Measurements from ENCODE around the gene CELF2. TPM values are rescaled to one million over a fixed set of nuclear protein-coding genes. Genes with fewer than 3 reads are reported as not detected.

Gene CELF2
- total RNA-seq, 1 donor from 2014 or later, result 89.2 TPM

GRCh38 chr10:10977226-10977956 lies 40.3 kb upstream of the CELF2 start:
- TF ChIP-seq, protein P1, sequence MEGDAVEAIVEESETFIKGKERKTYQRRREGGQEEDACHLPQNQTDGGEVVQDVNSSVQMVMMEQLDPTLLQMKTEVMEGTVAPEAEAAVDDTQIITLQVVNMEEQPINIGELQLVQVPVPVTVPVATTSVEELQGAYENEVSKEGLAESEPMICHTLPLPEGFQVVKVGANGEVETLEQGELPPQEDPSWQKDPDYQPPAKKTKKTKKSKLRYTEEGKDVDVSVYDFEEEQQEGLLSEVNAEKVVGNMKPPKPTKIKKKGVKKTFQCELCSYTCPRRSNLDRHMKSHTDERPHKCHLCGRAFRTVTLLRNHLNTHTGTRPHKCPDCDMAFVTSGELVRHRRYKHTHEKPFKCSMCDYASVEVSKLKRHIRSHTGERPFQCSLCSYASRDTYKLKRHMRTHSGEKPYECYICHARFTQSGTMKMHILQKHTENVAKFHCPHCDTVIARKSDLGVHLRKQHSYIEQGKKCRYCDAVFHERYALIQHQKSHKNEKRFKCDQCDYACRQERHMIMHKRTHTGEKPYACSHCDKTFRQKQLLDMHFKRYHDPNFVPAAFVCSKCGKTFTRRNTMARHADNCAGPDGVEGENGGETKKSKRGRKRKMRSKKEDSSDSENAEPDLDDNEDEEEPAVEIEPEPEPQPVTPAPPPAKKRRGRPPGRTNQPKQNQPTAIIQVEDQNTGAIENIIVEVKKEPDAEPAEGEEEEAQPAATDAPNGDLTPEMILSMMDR (IDR thresholded peaks at IDR 0.05), result no peak
- peaks cover 1% of the 10 kb centered on the region for H3K4me1 Mint-ChIP-seq
- H3K36me3 Mint-ChIP-seq (ENCODE audit: low read depth), result no peaks in the 10 kb centered on the region
- ATAC-seq (ENCODE audit: low read depth), result no peak
- H3K27me3 Mint-ChIP-seq, result peaks cover 31% of the 10 kb centered on the region
- DNase-seq, result no peak
- POLR2A ChIA-PET, result no interaction called here
- intact Hi-C loops (cut with micrococcal nuclease), result no loop called here
- no peak overlapping the region for H3K27ac Mint-ChIP-seq
- CTCF ChIA-PET, result no interaction called here
- no peak overlapping the region for H3K4me3 Mint-ChIP-seq
- H3K9me3 Mint-ChIP-seq, result no peaks in the 10 kb centered on the region

DNA sequence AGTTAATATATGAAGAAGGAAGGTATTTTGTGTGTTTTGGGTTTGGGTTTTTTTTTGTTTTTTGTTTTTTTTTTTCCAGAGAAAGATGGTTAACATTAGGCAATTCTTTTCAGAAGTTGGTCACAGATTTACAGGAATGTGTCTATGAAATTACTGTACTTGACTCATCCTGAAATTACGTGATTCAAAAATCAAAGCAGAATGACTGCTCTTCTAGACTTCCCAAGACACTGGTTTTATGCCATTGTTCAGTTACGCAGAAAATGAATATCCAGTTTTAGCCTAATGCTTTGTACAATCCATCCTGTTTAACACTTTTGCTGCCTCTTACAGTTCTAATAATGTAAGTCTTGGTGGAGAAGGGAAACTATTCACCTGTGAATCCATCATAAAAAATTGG lies 39.7 kb upstream of the CELF2 start:
- CTCF ChIA-PET, result no interaction called here
- TF ChIP-seq, protein P1 (IDR thresholded peaks at IDR 0.05), result no peak
- Mint-ChIP-seq H3K36me3 (ENCODE audit: low read depth) (no peaks in the 10 kb centered on the region), H3K9me3 (no peaks in the 10 kb centered on the region), H3K27me3 (peaks cover 27% of the 10 kb centered on the region), H3K27ac (no peak overlapping the region), H3K4me3 (no peak overlapping the region), H3K4me1 (peaks cover 1% of the 10 kb centered on the region)
- DNase-seq (no peak), ATAC-seq (ENCODE audit: low read depth) (no peak)
- intact Hi-C loops (cut with micrococcal nuclease), result no loop called here
- POLR2A ChIA-PET, result no interaction called here

DNA sequence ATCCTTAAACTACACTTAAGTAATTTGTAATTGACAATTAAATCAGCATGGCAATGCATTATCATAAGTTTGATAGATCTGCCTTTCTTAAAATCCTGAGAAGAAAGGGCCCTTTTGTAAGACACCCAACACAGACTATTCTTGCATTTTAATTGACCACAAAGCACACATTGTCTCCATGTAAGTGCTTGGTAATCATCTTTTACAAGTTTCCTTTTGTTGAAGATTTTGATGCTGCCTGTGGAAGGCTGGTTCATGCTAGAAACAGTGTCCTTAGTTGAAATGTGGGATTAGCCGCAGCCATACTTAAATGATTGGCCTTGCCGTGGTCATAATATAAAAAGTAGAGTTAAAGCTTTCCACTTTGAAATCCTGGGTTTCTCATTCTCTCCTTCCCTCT lies 32.3 kb upstream of the CELF2 start:
- DNase-seq (no peak), ATAC-seq (ENCODE audit: low read depth) (no peak)
- CTCF ChIA-PET, result no interaction called here
- peaks cover 25% of the 10 kb centered on the region for H3K27me3 Mint-ChIP-seq
- TF ChIP-seq, protein P1 (IDR thresholded peaks at IDR 0.05), result no peak
- POLR2A ChIA-PET, result no interaction called here
- no peak overlapping the region for H3K27ac Mint-ChIP-seq
- no peaks in the 10 kb centered on the region for H3K9me3 Mint-ChIP-seq
- no peaks in the 10 kb centered on the region for H3K4me1 Mint-ChIP-seq
- H3K4me3 Mint-ChIP-seq, result no peak overlapping the region
- intact Hi-C loops (cut with micrococcal nuclease), result no loop called here
- no peaks in the 10 kb centered on the region for H3K36me3 Mint-ChIP-seq (ENCODE audit: low read depth)

GRCh38 chr10:10986606-10987005 lies 31.1 kb upstream of the CELF2 start:
- ChIA-PET POLR2A (no interaction called here), CTCF (no interaction called here)
- H3K27ac Mint-ChIP-seq, result no peak overlapping the region

DNA sequence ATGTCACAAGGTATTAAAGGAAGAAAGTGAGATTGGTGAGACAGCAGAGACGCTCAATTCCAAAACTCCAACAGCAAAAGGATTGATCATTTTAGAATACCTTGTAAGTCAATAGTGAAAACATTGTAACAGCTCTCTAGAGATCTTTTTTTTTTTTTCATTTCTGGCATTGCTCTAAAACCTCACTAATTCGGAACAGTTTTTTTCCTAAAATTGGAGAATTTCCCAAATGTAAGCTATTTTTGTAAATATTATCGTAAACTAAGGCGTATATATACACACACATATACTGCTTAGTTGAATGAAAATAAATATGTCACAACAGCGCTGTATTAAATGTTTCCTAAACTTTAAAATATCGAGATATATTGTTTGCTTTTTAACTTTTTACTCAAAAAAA lies 30.6 kb upstream of the CELF2 start:
- no peaks in the 10 kb centered on the region for H3K4me1 Mint-ChIP-seq
- ATAC-seq (ENCODE audit: low read depth) (no peak), DNase-seq (no peak)
- no peaks in the 10 kb centered on the region for H3K36me3 Mint-ChIP-seq (ENCODE audit: low read depth)
- intact Hi-C loops (cut with micrococcal nuclease), result no loop called here
- H3K9me3 Mint-ChIP-seq, result no peaks in the 10 kb centered on the region
- TF ChIP-seq, protein P1 (IDR thresholded peaks at IDR 0.05), result no peak
- H3K4me3 Mint-ChIP-seq, result no peak overlapping the region
- H3K27ac Mint-ChIP-seq, result no peak overlapping the region
- ChIA-PET POLR2A (no interaction called here), CTCF (no interaction called here)
- peaks cover 18% of the 10 kb centered on the region for H3K27me3 Mint-ChIP-seq

More at GRCh38 chr10:10986606-10987005, 31.1 kb upstream of the CELF2 start:
- TF ChIP-seq, protein P1 (IDR thresholded peaks at IDR 0.05), result no peak
- DNase-seq, result no peak
- H3K9me3 Mint-ChIP-seq, result no peaks in the 10 kb centered on the region
- intact Hi-C loops (cut with micrococcal nuclease), result no loop called here
- H3K4me1 Mint-ChIP-seq, result no peaks in the 10 kb centered on the region
- H3K36me3 Mint-ChIP-seq (ENCODE audit: low read depth), result no peaks in the 10 kb centered on the region
- H3K27me3 Mint-ChIP-seq, result peaks cover 18% of the 10 kb centered on the region
- no peak for ATAC-seq (ENCODE audit: low read depth)
- H3K4me3 Mint-ChIP-seq, result no peak overlapping the region
